ENCODE measurements around the gene MYMK. TPM values are rescaled to one million over a fixed set of nuclear protein-coding genes. Genes with fewer than 3 reads are reported as not detected.

Gene MYMK
- not detected for total RNA-seq

- ATAC-seq, result no peak
- Histone ChIP-seq H3K4me1 (peaks cover 53% of the 10 kb centered on the region), H3K27me3 (no peaks in the 10 kb centered on the region), H3K4me3 (no peak within 1 kb of the TSS), H3K36me3 (replicated peaks in 1 of 2; ENCODE audit: insufficient read depth in 1 of 2, low read depth in 2 of 2) (no peaks in the 10 kb centered on the region), H3K27ac (no peak within 1 kb of the TSS), H3K9me3 (no peaks in the 10 kb centered on the region)
- TF ChIP-seq CTCF (IDR thresholded peaks at IDR 0.05) (no peak), POLR2A (IDR thresholded peaks at IDR 0.05) (no peak)
- DNase-seq, result no peak
- WGBS, 2 donors, result 86 to 93% methylated on average over 15 of the region's 17 CpGs
- intact Hi-C loops (cut with DNase I), result no loop called here
These were observed at the start of gene MYMK for GRCh38 chr9:133524679-133525228. Gene MYMK (minus strand): TSS chr9:133524959. CDS start chr9:133524844, 115 bp downstream.

GRCh38 chr9:133573791-133574515 is 49.2 kb upstream of the MYMK start:
- intact Hi-C loops (cut with DNase I), result no loop called here
- TF ChIP-seq POLR2A (IDR thresholded peaks at IDR 0.05), result no peak
- no peak for TF ChIP-seq CTCF (IDR thresholded peaks at IDR 0.05)
- DNase-seq (no peak), ATAC-seq (no peak)
- Histone ChIP-seq H3K9me3 (no peaks in the 10 kb centered on the region), H3K27me3 (no peaks in the 10 kb centered on the region), H3K4me1 (no peaks in the 10 kb centered on the region), H3K36me3 (replicated peaks in 1 of 2; ENCODE audit: insufficient read depth in 1 of 2, low read depth in 2 of 2) (no peaks in the 10 kb centered on the region), H3K4me3 (no peak overlapping the region), H3K27ac (no peak overlapping the region)
- WGBS, 2 donors, result 83 to 88% methylated on average over 3 to 18 of the region's 21 CpGs

GRCh38 chr9:133572821-133573361 is 48.1 kb upstream of the MYMK start:
- intact Hi-C loops (cut with DNase I), result no loop called here
- Histone ChIP-seq H3K9me3 (no peaks in the 10 kb centered on the region), H3K36me3 (replicated peaks in 1 of 2; ENCODE audit: insufficient read depth in 1 of 2, low read depth in 2 of 2) (no peaks in the 10 kb centered on the region), H3K4me1 (no peaks in the 10 kb centered on the region), H3K27ac (no peak overlapping the region), H3K27me3 (no peaks in the 10 kb centered on the region), H3K4me3 (no peak overlapping the region)
- DNase-seq (peak in 1 of 4 donors; percentile 36), ATAC-seq (no peak)
- TF ChIP-seq POLR2A (IDR thresholded peaks at IDR 0.05), result no peak
- TF ChIP-seq CTCF (IDR thresholded peaks at IDR 0.05), result no peak
- WGBS, 2 donors, result 0 to 41% methylated on average over 2 to 15 of the region's 15 CpGs

- no peak overlapping the region for H3K4me3 ChIP-seq
These were observed 47.3 kb upstream of the MYMK start for GRCh38 chr9:133571896-133572595.

More at GRCh38 chr9:133571896-133572595, 47.3 kb upstream of the MYMK start:
- Histone ChIP-seq H3K36me3 (replicated peaks in 1 of 2; ENCODE audit: insufficient read depth in 1 of 2, low read depth in 2 of 2) (no peaks in the 10 kb centered on the region), H3K9me3 (no peaks in the 10 kb centered on the region), H3K27me3 (no peaks in the 10 kb centered on the region), H3K27ac (no peak overlapping the region), H3K4me1 (no peaks in the 10 kb centered on the region)
- WGBS, 2 donors, result 79 to 88% methylated on average over 7 to 19 of the region's 20 CpGs
- DNase-seq, result no peak
- TF ChIP-seq CTCF (IDR thresholded peaks at IDR 0.05) (no peak), POLR2A (IDR thresholded peaks at IDR 0.05) (no peak)
- intact Hi-C loops (cut with DNase I), result no loop called here
- no peak for ATAC-seq
